Stimulated activated CD8-positive, alpha-beta memory T cell treated with anti-CD3 and anti-CD28 coated beads, Interleukin-2, amount 100 ng/mL, for 48 hours (primary cell): Measurements from ENCODE around the gene GALE.

Source experiments
- DNase-seq, 2 donors: peaks; one replicate each; pipeline ENCODE4 v3.0.0-alpha.2; 2020; ENCODE audit warnings: low read depth in 2 of 2

The GALE gene

GRCh38 chr1:23751050-23751814 lies 49.3 kb downstream of the GALE start:
- DNase-seq: no peak

GRCh38 chr1:23748016-23748415 lies 52.5 kb downstream of the GALE start:
- no peak for DNase-seq
